DND-41 (cell line): Measurements from ENCODE around the gene STEAP3.

ENCODE experiments used
- ATAC-seq: fragments of 200-7000 bp; cut with Tn5 transposase; 3 replicates; pipeline ENCODE4 v1.9.1; 2021; ENCODE audit warnings: low read depth; ENCODE audit not compliant: insufficient read depth
- DNase-seq: peaks from one replicate; pipeline ENCODE4 v3.0.0-alpha.2; 2020
- H2AFZ ChIP-seq: 2 replicates; pipeline ENCODE4 v1.6.0; 2012; ENCODE audit warnings: low read depth, low read length
- H3K27ac ChIP-seq: 2 replicates; pipeline ENCODE4 v1.5.1; 2012; ENCODE audit warnings: low read length, inconsistent platforms
- H3K27me3 ChIP-seq: fragments of 200-600 bp; sonication (generic); 2 replicates; pipeline ENCODE4 v1.6.0; 2012; ENCODE audit warnings: low read length, mild to moderate bottlenecking, inconsistent platforms; ENCODE audit not compliant: insufficient read depth, poor library complexity
- H3K36me3 ChIP-seq: 2 replicates; pipeline ENCODE4 v1.5.1; 2012; ENCODE audit warnings: low read length, inconsistent platforms; ENCODE audit not compliant: insufficient read depth
- H3K4me1 ChIP-seq: 2 replicates; pipeline ENCODE4 v1.5.1; 2012; ENCODE audit warnings: mild to moderate bottlenecking, low read length; ENCODE audit not compliant: insufficient read depth
- H3K4me2 ChIP-seq: 2 replicates; pipeline ENCODE4 v1.6.0; 2012; ENCODE audit warnings: mild to moderate bottlenecking, moderate library complexity, low read length, inconsistent platforms; ENCODE audit not compliant: insufficient read depth
- H3K4me3 ChIP-seq, 2 experiments: fragments of 200-600 bp in 1 of 2; shearing (Covaris generic) in 1 of 2; 2 replicates each; pipeline ENCODE4 v1.5.1; 2012 to 2016; ENCODE audit warnings: inconsistent platforms in 2 of 2, low read length in 2 of 2, mild to moderate bottlenecking in 2 of 2, low read depth in 1 of 2, moderate library complexity in 1 of 2
- H3K79me2 ChIP-seq: 2 replicates; pipeline ENCODE4 v1.6.0; 2012; ENCODE audit warnings: low read length, inconsistent platforms; ENCODE audit not compliant: insufficient read depth
- H3K9ac ChIP-seq: 2 replicates; pipeline ENCODE4 v1.6.0; 2012; ENCODE audit warnings: low read depth, mild to moderate bottlenecking, inconsistent platforms, low read length, moderate library complexity
- H3K9me3 ChIP-seq: 2 replicates; pipeline ENCODE4 v1.5.1; 2012; ENCODE audit warnings: low read length, moderate library complexity, mild to moderate bottlenecking, inconsistent platforms; ENCODE audit not compliant: insufficient read depth, severe bottlenecking
- H4K20me1 ChIP-seq: 2 replicates; pipeline ENCODE4 v1.6.0; 2012; ENCODE audit warnings: low read length; ENCODE audit not compliant: insufficient read depth
- CTCF ChIP-seq: IDR thresholded peaks from 2 replicates; pipeline ENCODE4 v1.5.1; 2012; ENCODE audit warnings: borderline replicate concordance, low read length, moderate library complexity, mild to moderate bottlenecking; ENCODE audit not compliant: poor library complexity, severe bottlenecking; ENCODE audit errors: extremely low read depth
- EZH2 ChIP-seq: IDR thresholded peaks from 3 replicates; pipeline ENCODE4 v1.6.1; 2012; ENCODE audit warnings: borderline replicate concordance, low read depth, mild to moderate bottlenecking, moderate library complexity, low read length, inconsistent platforms; ENCODE audit not compliant: severe bottlenecking

Gene STEAP3

GRCh38 chr2:119223521-119224390 lies at the start of gene STEAP3:
TSS of gene STEAP3 (plus strand) at chr2:119223834. CDS start at chr2:119231013, 7,179 bp downstream.
- Histone ChIP-seq H4K20me1 (no peaks in the 10 kb centered on the region), H3K79me2 (no peaks in the 10 kb centered on the region), H3K4me2 (no peak within 1 kb of the TSS), H3K9me3 (no peaks in the 10 kb centered on the region), H3K9ac (no peak within 1 kb of the TSS), H3K36me3 (no peaks in the 10 kb centered on the region), H3K27ac (no peak within 1 kb of the TSS), H3K27me3 (no peaks in the 10 kb centered on the region), H2AFZ (no peak within 1 kb of the TSS), H3K4me3 (no peak within 1 kb of the TSS), H3K4me1 (no peaks in the 10 kb centered on the region)
- TF ChIP-seq CTCF (no peak), EZH2 (no peak)
- ATAC-seq (no peak), DNase-seq (no peak)

GRCh38 chr2:119174216-119174992 lies 49.2 kb upstream of the STEAP3 start:
- TF ChIP-seq CTCF (peak; percentile 85), EZH2 (no peak)
- no peaks in the 10 kb centered on the region for H3K4me1 ChIP-seq
- no peak overlapping the region for H3K4me2 ChIP-seq
- peaks cover 3% of the 10 kb centered on the region; the same call in 1 of the 2 replicates for H4K20me1 ChIP-seq
- no peak overlapping the region for H3K27ac ChIP-seq
- H3K79me2 ChIP-seq: no peaks in the 10 kb centered on the region
- H3K9ac ChIP-seq: no peak overlapping the region
- H3K36me3 ChIP-seq: no peaks in the 10 kb centered on the region
- no peak overlapping the region for H2AFZ ChIP-seq
- DNase-seq (peak; percentile 51), ATAC-seq (peak; percentile 91)
- no peaks in the 10 kb centered on the region for H3K9me3 ChIP-seq
- H3K4me3 ChIP-seq: no peak overlapping the region
- no peaks in the 10 kb centered on the region for H3K27me3 ChIP-seq

- Histone ChIP-seq H3K79me2 (no peaks in the 10 kb centered on the region), H3K27me3 (no peaks in the 10 kb centered on the region), H3K4me2 (no peak overlapping the region), H3K27ac (no peak overlapping the region), H3K9me3 (no peaks in the 10 kb centered on the region), H3K9ac (no peak overlapping the region), H4K20me1 (peaks cover 3% of the 10 kb centered on the region; the same call in 1 of the 2 replicates), H3K4me3 (no peak overlapping the region), H3K36me3 (no peaks in the 10 kb centered on the region), H2AFZ (no peak overlapping the region), H3K4me1 (no peaks in the 10 kb centered on the region)
- TF ChIP-seq CTCF (no peak), EZH2 (no peak)
- ATAC-seq: no peak
- DNase-seq: no peak
Observed at GRCh38 chr2:119174993-119175347, 48.7 kb upstream of the STEAP3 start.
